PC-3 (cell line): ENCODE results near the gene TENM4. TPM values are rescaled to one million over a fixed set of nuclear protein-coding genes. Genes with fewer than 3 reads are reported as not detected.

Experiments
- ATAC-seq: fragments of 200-7000 bp; cut with Tn5 transposase; 2 replicates; pipeline ENCODE4 v1.9.1; 2020; ENCODE audit warnings: mild to moderate bottlenecking, moderate library complexity
- BruUV-seq: library from RNA; stranded (reverse); fragments of 400-500 nt; replicated peaks from 2 replicates; lab custom pipeline; 2021; lab: Mats Ljungman, UMichigan
- CTCF ChIA-PET: fragments of 300-600 bp; sonication (Branson Sonifier 250); formaldehyde crosslinking; loops from one replicate; lab custom pipeline; 2022; ENCODE audit warnings: antibody characterized with exemption; lab: Charles Lee
- POLR2A ChIA-PET: fragments of 300-600 bp; sonication (Branson Sonifier 250); formaldehyde crosslinking; loops from one replicate; lab custom pipeline; 2022; ENCODE audit warnings: antibody characterized with exemption; ENCODE audit not compliant: unreplicated experiment; lab: Charles Lee
- DNase-seq: peaks from one replicate; pipeline ENCODE4 v3.0.0-alpha.2; 2015
- H2AFZ ChIP-seq: fragments of 300-600 bp; sonication (generic); 2 replicates; pipeline ENCODE4 v1.6.0; 2016; ENCODE audit warnings: antibody characterized with exemption, low read length
- H3F3A ChIP-seq: fragments of 300-600 bp; sonication (generic); one replicate; pipeline ENCODE4 v1.6.0; 2017; ENCODE audit warnings: antibody characterized with exemption, low read length, control low read depth, mild to moderate bottlenecking; ENCODE audit not compliant: unreplicated experiment
- H3K27ac ChIP-seq: fragments of 300-600 bp; sonication (generic); 2 replicates; pipeline ENCODE4 v1.5.1; 2016; ENCODE audit warnings: mild to moderate bottlenecking, low read length
- H3K27me3 ChIP-seq: fragments of 300-600 bp; sonication (generic); 2 replicates; pipeline ENCODE4 v1.6.1; 2016; ENCODE audit warnings: low read length, mixed read lengths
- H3K36me3 ChIP-seq: fragments of 300-600 bp; sonication (generic); 2 replicates; pipeline ENCODE4 v1.6.1; 2016; ENCODE audit warnings: low read depth, mixed run types, low read length, mixed read lengths
- H3K4me1 ChIP-seq: fragments of 300-600 bp; sonication (generic); 2 replicates; pipeline ENCODE4 v1.5.1; 2016; ENCODE audit warnings: low read length; ENCODE audit not compliant: insufficient read depth
- H3K4me2 ChIP-seq: fragments of 300-600 bp; sonication (generic); 2 replicates; pipeline ENCODE4 v1.6.0; 2016; ENCODE audit warnings: low read length
- H3K4me3 ChIP-seq: fragments of 300-600 bp; sonication (generic); 2 replicates; pipeline ENCODE4 v1.5.1; 2016; ENCODE audit warnings: mild to moderate bottlenecking, low read length, mixed read lengths
- H3K79me2 ChIP-seq: fragments of 300-600 bp; sonication (generic); 2 replicates; pipeline ENCODE4 v1.6.1; 2017; ENCODE audit warnings: low read length, mixed read lengths
- H3K9ac ChIP-seq: fragments of 300-600 bp; sonication (generic); 2 replicates; pipeline ENCODE4 v1.6.0; 2016; ENCODE audit warnings: mild to moderate bottlenecking, low read length
- H3K9me2 ChIP-seq: fragments of 300-600 bp; sonication (generic); replicated peaks from 2 replicates; pipeline ENCODE4 v1.6.1; 2016; ENCODE audit warnings: mixed run types, low read length, mixed read lengths
- H3K9me3 ChIP-seq: fragments of 300-600 bp; sonication (generic); 2 replicates; pipeline ENCODE4 v1.6.1; 2016; ENCODE audit warnings: low read length, mixed read lengths
- H4K20me1 ChIP-seq: fragments of 300-600 bp; sonication (generic); 2 replicates; pipeline ENCODE4 v1.6.1; 2016; ENCODE audit warnings: low read length, mixed read lengths
- EZH2 ChIP-seq: fragments of 300-600 bp; sonication (generic); IDR thresholded peaks from one replicate; pipeline ENCODE4 v1.6.1; 2017; ENCODE audit warnings: antibody characterized with exemption, mild to moderate bottlenecking, low read length; ENCODE audit not compliant: unreplicated experiment
- EZH2phosphoT487 ChIP-seq: fragments of 300-600 bp; sonication (generic); IDR thresholded peaks from 2 replicates; pipeline ENCODE4 v1.6.1; 2018; ENCODE audit warnings: mild to moderate bottlenecking, antibody characterized with exemption, low read length, borderline replicate concordance
- intact Hi-C: fragments of 100-400 bp; cut with micrococcal nuclease; formaldehyde crosslinking; loops from 2 replicates; pipeline ENCODE4 v1.9.0; 2023
- total RNA-seq: library from RNA; depleted of rRNA; stranded (reverse); fragments of >200 nt; gene quantifications from 2 replicates; pipeline ENCODE4 v1.2.3, GENCODE V29; 2014
- TF ChIP-seq, protein P1 (sequence below): fragments of 300-600 bp; sonication (generic); conservative IDR thresholded peaks from 2 replicates; pipeline ENCODE4 v1.5.1; 2017; ENCODE audit warnings: antibody characterized with exemption, low read depth, mild to moderate bottlenecking, low read length

Gene TENM4
- total RNA-seq, 1 experiment from 2014 or later = 19.7 TPM

- Histone ChIP-seq H3K4me1 (no peaks in the 10 kb centered on the region), H3K4me2 (no peak overlapping the region), H4K20me1 (no peaks in the 10 kb centered on the region), H3K9me3 (no peaks in the 10 kb centered on the region), H3K27me3 (peaks cover 42% of the 10 kb centered on the region), H3K9ac (no peak overlapping the region), H3K9me2 (no peaks in the 10 kb centered on the region), H3F3A (no peaks in the 10 kb centered on the region), H3K36me3 (no peaks in the 10 kb centered on the region), H3K27ac (no peak overlapping the region), H3K4me3 (no peak overlapping the region), H2AFZ (no peak overlapping the region), H3K79me2 (no peaks in the 10 kb centered on the region)
- intact Hi-C loops = no loop called here
- CTCF ChIA-PET = no interaction called here
- no peak for TF ChIP-seq EZH2
- TF ChIP-seq, protein P1, sequence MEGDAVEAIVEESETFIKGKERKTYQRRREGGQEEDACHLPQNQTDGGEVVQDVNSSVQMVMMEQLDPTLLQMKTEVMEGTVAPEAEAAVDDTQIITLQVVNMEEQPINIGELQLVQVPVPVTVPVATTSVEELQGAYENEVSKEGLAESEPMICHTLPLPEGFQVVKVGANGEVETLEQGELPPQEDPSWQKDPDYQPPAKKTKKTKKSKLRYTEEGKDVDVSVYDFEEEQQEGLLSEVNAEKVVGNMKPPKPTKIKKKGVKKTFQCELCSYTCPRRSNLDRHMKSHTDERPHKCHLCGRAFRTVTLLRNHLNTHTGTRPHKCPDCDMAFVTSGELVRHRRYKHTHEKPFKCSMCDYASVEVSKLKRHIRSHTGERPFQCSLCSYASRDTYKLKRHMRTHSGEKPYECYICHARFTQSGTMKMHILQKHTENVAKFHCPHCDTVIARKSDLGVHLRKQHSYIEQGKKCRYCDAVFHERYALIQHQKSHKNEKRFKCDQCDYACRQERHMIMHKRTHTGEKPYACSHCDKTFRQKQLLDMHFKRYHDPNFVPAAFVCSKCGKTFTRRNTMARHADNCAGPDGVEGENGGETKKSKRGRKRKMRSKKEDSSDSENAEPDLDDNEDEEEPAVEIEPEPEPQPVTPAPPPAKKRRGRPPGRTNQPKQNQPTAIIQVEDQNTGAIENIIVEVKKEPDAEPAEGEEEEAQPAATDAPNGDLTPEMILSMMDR = no peak
- no peak for TF ChIP-seq EZH2phosphoT487
- POLR2A ChIA-PET = no interaction called here
- DNase-seq (no peak), ATAC-seq (no peak)
- BruUV-seq = no TSS peak
Observed at GRCh38 chr11:79342686-79343085, 98.1 kb downstream of the TENM4 start.

GRCh38 chr11:79342236-79342635 lies 98.6 kb downstream of the TENM4 start:
- no peak overlapping the region for H3K9ac ChIP-seq
- DNase-seq = no peak
- POLR2A ChIA-PET = no interaction called here
- ATAC-seq = no peak
- no peaks in the 10 kb centered on the region for H3K4me1 ChIP-seq
- H3K9me3 ChIP-seq = no peaks in the 10 kb centered on the region
- CTCF ChIA-PET = no interaction called here
- H3K27ac ChIP-seq = no peak overlapping the region
- H3K4me3 ChIP-seq = no peak overlapping the region
- no peaks in the 10 kb centered on the region for H3K36me3 ChIP-seq
- no peak overlapping the region for H2AFZ ChIP-seq
- H3K79me2 ChIP-seq = no peaks in the 10 kb centered on the region
- no peak overlapping the region for H3K4me2 ChIP-seq
- intact Hi-C loops = no loop called here
- H3F3A ChIP-seq = no peaks in the 10 kb centered on the region
- no TSS peak for BruUV-seq
- no peaks in the 10 kb centered on the region for H4K20me1 ChIP-seq
- peaks cover 40% of the 10 kb centered on the region for H3K27me3 ChIP-seq
- no peaks in the 10 kb centered on the region for H3K9me2 ChIP-seq
- TF ChIP-seq EZH2 (no peak), EZH2phosphoT487 (no peak)
- TF ChIP-seq, protein P1 = no peak

DNA sequence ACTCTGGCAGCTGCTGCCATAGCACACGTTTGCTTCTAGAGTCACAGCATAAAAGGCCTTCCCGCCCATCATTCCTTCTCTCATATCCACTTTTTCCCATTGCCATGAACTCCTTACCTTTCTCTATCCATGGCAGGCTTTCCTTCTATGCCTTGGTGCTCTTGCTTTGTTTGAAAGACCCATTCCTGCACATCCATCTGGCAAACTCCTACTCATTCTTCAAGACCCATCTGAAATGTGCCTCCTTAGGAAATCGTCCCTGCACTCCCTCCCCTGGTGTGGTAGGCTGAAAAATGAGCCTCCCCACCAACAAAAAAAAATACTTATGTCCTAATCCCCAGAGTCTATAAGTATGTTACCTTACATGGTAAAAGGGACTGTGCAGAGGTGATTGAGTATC lies 100.3 kb downstream of the TENM4 start:
- Histone ChIP-seq H3K4me1 (no peaks in the 10 kb centered on the region), H3K27ac (no peak overlapping the region), H3K27me3 (peaks cover 26% of the 10 kb centered on the region), H4K20me1 (no peaks in the 10 kb centered on the region), H3K9me2 (no peaks in the 10 kb centered on the region), H3K9me3 (no peaks in the 10 kb centered on the region), H3K4me3 (no peak overlapping the region), H2AFZ (no peak overlapping the region), H3F3A (no peaks in the 10 kb centered on the region), H3K4me2 (no peak overlapping the region), H3K9ac (no peak overlapping the region), H3K36me3 (no peaks in the 10 kb centered on the region), H3K79me2 (no peaks in the 10 kb centered on the region)
- intact Hi-C loops = no loop called here
- TF ChIP-seq EZH2phosphoT487 = no peak
- DNase-seq = no peak
- ChIA-PET POLR2A (no interaction called here), CTCF (no interaction called here)
- ATAC-seq = no peak
- BruUV-seq = no TSS peak
